ENCODE results near the gene ADRB2.

DNA sequence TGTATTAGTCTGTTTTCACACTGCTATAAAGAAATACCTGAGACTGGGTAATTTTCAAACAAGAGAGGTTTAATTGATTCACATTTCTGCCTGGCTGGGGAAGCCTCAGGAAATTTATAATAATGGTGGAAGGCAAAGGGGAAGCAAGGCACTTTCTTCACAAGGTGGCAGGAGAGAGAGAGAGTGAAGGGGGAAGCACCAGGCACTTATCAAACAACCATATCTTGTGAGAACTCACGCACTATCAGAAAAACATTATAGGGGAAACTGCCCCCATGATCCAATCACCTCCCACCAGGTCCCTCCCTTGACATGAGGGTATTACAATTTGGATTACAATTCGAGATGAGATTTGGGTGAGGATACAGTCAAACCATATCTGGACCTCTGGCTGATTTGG lies 34.7 kb downstream of the ADRB2 start:
- TF ChIP-seq POLR2A (IDR thresholded peaks at IDR 0.05) = no peak
- TF ChIP-seq, protein P1, sequence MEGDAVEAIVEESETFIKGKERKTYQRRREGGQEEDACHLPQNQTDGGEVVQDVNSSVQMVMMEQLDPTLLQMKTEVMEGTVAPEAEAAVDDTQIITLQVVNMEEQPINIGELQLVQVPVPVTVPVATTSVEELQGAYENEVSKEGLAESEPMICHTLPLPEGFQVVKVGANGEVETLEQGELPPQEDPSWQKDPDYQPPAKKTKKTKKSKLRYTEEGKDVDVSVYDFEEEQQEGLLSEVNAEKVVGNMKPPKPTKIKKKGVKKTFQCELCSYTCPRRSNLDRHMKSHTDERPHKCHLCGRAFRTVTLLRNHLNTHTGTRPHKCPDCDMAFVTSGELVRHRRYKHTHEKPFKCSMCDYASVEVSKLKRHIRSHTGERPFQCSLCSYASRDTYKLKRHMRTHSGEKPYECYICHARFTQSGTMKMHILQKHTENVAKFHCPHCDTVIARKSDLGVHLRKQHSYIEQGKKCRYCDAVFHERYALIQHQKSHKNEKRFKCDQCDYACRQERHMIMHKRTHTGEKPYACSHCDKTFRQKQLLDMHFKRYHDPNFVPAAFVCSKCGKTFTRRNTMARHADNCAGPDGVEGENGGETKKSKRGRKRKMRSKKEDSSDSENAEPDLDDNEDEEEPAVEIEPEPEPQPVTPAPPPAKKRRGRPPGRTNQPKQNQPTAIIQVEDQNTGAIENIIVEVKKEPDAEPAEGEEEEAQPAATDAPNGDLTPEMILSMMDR (IDR thresholded peaks at IDR 0.05) = no peak
